H54 (cell line): ENCODE data around the gene SLC2A13.

Experiments
- DNase-seq: peaks from one replicate; pipeline ENCODE4 v3.0.0; 2011; ENCODE audit warnings: low spot score, mixed read lengths; ENCODE audit not compliant: insufficient read length
- FAIRE-seq: peaks from 3 replicates; lab custom pipeline; 2011; peaks lifted over from hg19 to GRCh38; lab: Jason Lieb, UNC
- POLR2A ChIP-seq: IDR thresholded peaks from 2 replicates; pipeline ENCODE4 v1.6.1; 2011; ENCODE audit warnings: low read depth, mild to moderate bottlenecking, low read length

Gene SLC2A13

GRCh38 chr12:40122842-40123241 lies 17.0 kb upstream of the SLC2A13 start:
- DNase-seq (no peak), FAIRE-seq (no peak)
- TF ChIP-seq POLR2A: no peak

- DNase-seq: no peak
- no peak for FAIRE-seq
Measured at GRCh38 chr12:40117818-40118217, 11.9 kb upstream of the SLC2A13 start.

GRCh38 chr12:40110586-40110985 lies 4.7 kb upstream of the SLC2A13 start:
- no peak for TF ChIP-seq POLR2A
- FAIRE-seq: peak; percentile 65
- DNase-seq: no peak

More at GRCh38 chr12:40117818-40118217, 11.9 kb upstream of the SLC2A13 start:
- no peak for TF ChIP-seq POLR2A

GRCh38 chr12:40107803-40108620 lies 2.1 kb upstream of the SLC2A13 start:
- FAIRE-seq: no peak
- no peak for DNase-seq
- TF ChIP-seq POLR2A: no peak

- TF ChIP-seq POLR2A: no peak
- no peak for FAIRE-seq
- peak; percentile 49 for DNase-seq
Measured at GRCh38 chr12:40107098-40107802, 1.4 kb upstream of the SLC2A13 start.

GRCh38 chr12:40106655-40107054 lies 774 bp upstream of the SLC2A13 start:
- FAIRE-seq: no peak
- no peak for DNase-seq
- TF ChIP-seq POLR2A: no peak

GRCh38 chr12:40106202-40106533 lies 287 bp upstream of the SLC2A13 start:
- DNase-seq (no peak), FAIRE-seq (no peak)
- no peak for TF ChIP-seq POLR2A

- DNase-seq (no peak), FAIRE-seq (no peak)
- TF ChIP-seq POLR2A: peak; percentile 38; the same call in 1 of the 2 replicates
Measured at GRCh38 chr12:40105265-40105514, 691 bp downstream of the SLC2A13 start.

GRCh38 chr12:40104461-40105264 lies 1.2 kb downstream of the SLC2A13 start:
- FAIRE-seq (no peak), DNase-seq (no peak)
- no peak for TF ChIP-seq POLR2A

- FAIRE-seq (no peak), DNase-seq (no peak)
- TF ChIP-seq POLR2A: no peak
Measured at GRCh38 chr12:40103043-40103442, 2.8 kb downstream of the SLC2A13 start.

GRCh38 chr12:40101747-40102146 lies 4.1 kb downstream of the SLC2A13 start:
- FAIRE-seq: no peak
- no peak for DNase-seq
- TF ChIP-seq POLR2A: no peak

GRCh38 chr12:40099423-40099853 lies 6.4 kb downstream of the SLC2A13 start:
- no peak for TF ChIP-seq POLR2A
- no peak for DNase-seq
- peak; percentile 45 for FAIRE-seq

- TF ChIP-seq POLR2A: no peak
- FAIRE-seq: no peak
Measured at GRCh38 chr12:40098406-40099145, 7.3 kb downstream of the SLC2A13 start.

More at GRCh38 chr12:40098406-40099145, 7.3 kb downstream of the SLC2A13 start:
- DNase-seq: no peak
